ENCODE measurements around the gene MBNL2.

MBNL2 gene

GRCh38 chr13:97257800-97258799 is 36.0 kb downstream of the MBNL2 start:
- Histone ChIP-seq H3K4me3 (IDR thresholded peaks at IDR 0.05; ENCODE audit: insufficient read depth, low read depth, low read length) (no peak overlapping the region), H4K20me1 (ENCODE audit: insufficient read depth) (no peaks in the 10 kb centered on the region), H2AFZ (ENCODE audit: low read depth) (no peak overlapping the region), H3K4me2 (no peak overlapping the region), H3K4me1 (ENCODE audit: low read depth, poor library complexity, severe bottlenecking) (no peaks in the 10 kb centered on the region), H3K27ac (no peak overlapping the region), H3K9ac (no peak overlapping the region), H3K79me2 (ENCODE audit: insufficient read depth, low read depth) (no peaks in the 10 kb centered on the region), H3K36me3 (ENCODE audit: insufficient read depth) (no peaks in the 10 kb centered on the region), H3K27me3 (ENCODE audit: insufficient read depth, low read depth) (no peaks in the 10 kb centered on the region)
- TF ChIP-seq, protein P1, sequence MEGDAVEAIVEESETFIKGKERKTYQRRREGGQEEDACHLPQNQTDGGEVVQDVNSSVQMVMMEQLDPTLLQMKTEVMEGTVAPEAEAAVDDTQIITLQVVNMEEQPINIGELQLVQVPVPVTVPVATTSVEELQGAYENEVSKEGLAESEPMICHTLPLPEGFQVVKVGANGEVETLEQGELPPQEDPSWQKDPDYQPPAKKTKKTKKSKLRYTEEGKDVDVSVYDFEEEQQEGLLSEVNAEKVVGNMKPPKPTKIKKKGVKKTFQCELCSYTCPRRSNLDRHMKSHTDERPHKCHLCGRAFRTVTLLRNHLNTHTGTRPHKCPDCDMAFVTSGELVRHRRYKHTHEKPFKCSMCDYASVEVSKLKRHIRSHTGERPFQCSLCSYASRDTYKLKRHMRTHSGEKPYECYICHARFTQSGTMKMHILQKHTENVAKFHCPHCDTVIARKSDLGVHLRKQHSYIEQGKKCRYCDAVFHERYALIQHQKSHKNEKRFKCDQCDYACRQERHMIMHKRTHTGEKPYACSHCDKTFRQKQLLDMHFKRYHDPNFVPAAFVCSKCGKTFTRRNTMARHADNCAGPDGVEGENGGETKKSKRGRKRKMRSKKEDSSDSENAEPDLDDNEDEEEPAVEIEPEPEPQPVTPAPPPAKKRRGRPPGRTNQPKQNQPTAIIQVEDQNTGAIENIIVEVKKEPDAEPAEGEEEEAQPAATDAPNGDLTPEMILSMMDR (conservative IDR thresholded peaks at IDR 0.05; ENCODE audit: low read depth, low read length) = no peak

GRCh38 chr13:97258801-97259200 is 36.7 kb downstream of the MBNL2 start:
- no peak overlapping the region for H3K4me2 ChIP-seq
- H3K79me2 ChIP-seq (ENCODE audit: insufficient read depth, low read depth) = no peaks in the 10 kb centered on the region
- H3K4me1 ChIP-seq (ENCODE audit: low read depth, poor library complexity, severe bottlenecking) = no peaks in the 10 kb centered on the region

GRCh38 chr13:97259410-97259797 is 37.3 kb downstream of the MBNL2 start:
- Histone ChIP-seq H3K36me3 (ENCODE audit: insufficient read depth) (no peaks in the 10 kb centered on the region), H2AFZ (ENCODE audit: low read depth) (no peak overlapping the region), H3K4me2 (no peak overlapping the region), H3K27me3 (ENCODE audit: insufficient read depth, low read depth) (no peaks in the 10 kb centered on the region), H3K79me2 (ENCODE audit: insufficient read depth, low read depth) (no peaks in the 10 kb centered on the region), H3K27ac (no peak overlapping the region), H4K20me1 (ENCODE audit: insufficient read depth) (no peaks in the 10 kb centered on the region), H3K4me1 (ENCODE audit: low read depth, poor library complexity, severe bottlenecking) (no peaks in the 10 kb centered on the region), H3K4me3 (IDR thresholded peaks at IDR 0.05; ENCODE audit: insufficient read depth, low read depth, low read length) (no peak overlapping the region), H3K9ac (no peak overlapping the region)
- TF ChIP-seq, protein P1 (conservative IDR thresholded peaks at IDR 0.05; ENCODE audit: low read depth, low read length) = no peak

More at GRCh38 chr13:97258801-97259200, 36.7 kb downstream of the MBNL2 start:
- Histone ChIP-seq H2AFZ (ENCODE audit: low read depth) (no peak overlapping the region), H3K27me3 (ENCODE audit: insufficient read depth, low read depth) (no peaks in the 10 kb centered on the region), H3K9ac (no peak overlapping the region), H3K27ac (no peak overlapping the region), H3K4me3 (IDR thresholded peaks at IDR 0.05; ENCODE audit: insufficient read depth, low read depth, low read length) (no peak overlapping the region), H3K36me3 (ENCODE audit: insufficient read depth) (no peaks in the 10 kb centered on the region), H4K20me1 (ENCODE audit: insufficient read depth) (no peaks in the 10 kb centered on the region)
- TF ChIP-seq, protein P1 (conservative IDR thresholded peaks at IDR 0.05; ENCODE audit: low read depth, low read length) = no peak

DNA sequence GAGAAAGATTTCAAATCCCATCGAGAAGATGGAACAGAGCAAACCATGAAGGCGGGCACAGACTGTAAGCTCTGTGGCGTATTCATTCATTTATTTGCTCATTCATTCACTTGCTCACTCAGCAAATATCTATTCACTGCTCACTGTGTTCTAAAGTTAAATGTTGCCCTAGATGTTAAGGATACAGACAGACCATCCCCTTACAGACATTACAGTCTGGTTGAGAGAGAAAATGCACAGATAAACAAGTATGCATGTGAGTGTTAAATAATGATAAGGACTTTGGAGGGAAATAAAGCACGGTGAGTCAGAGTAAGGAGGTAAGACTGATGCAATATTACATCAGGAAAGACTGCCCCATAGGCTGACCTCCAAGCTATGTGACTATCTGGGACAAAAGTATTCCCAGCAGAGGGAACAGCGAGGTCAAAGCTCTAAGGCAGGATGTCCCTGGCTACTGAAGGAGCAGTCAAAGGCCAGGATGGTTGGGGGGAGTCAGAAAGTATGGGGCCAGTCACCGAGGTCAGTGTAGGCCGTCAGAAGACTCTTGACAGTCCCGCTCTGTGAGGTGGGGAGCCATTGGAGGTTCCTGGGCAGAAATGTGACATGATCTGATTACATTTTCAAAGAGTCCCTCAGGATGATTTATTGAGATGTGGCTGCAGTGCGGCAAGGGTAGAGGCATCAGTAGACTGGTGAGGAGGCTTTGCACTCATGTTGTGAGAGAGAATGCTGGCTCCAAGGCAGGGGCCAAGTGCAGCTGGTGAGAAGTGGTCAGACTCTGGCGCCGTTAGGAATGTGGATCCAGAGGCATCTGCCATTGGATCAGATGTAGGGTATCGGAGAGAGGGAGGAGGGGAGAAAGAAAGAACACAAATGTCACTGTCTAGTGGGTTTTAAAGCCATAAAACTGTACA is 37.9 kb downstream of the MBNL2 start:
- no peaks in the 10 kb centered on the region for H3K79me2 ChIP-seq (ENCODE audit: insufficient read depth, low read depth)
- no peak overlapping the region for H3K4me2 ChIP-seq
- H3K9ac ChIP-seq = no peak overlapping the region
- no peak overlapping the region for H2AFZ ChIP-seq (ENCODE audit: low read depth)
- no peak overlapping the region for H3K4me3 ChIP-seq (IDR thresholded peaks at IDR 0.05; ENCODE audit: insufficient read depth, low read depth, low read length)
- H3K27ac ChIP-seq = no peak overlapping the region
- H3K4me1 ChIP-seq (ENCODE audit: low read depth, poor library complexity, severe bottlenecking) = no peaks in the 10 kb centered on the region
- TF ChIP-seq, protein P1 (conservative IDR thresholded peaks at IDR 0.05; ENCODE audit: low read depth, low read length) = no peak
- H3K27me3 ChIP-seq (ENCODE audit: insufficient read depth, low read depth) = no peaks in the 10 kb centered on the region
- no peaks in the 10 kb centered on the region for H3K36me3 ChIP-seq (ENCODE audit: insufficient read depth)
- no peaks in the 10 kb centered on the region for H4K20me1 ChIP-seq (ENCODE audit: insufficient read depth)

Data from KMS-11 (cell line).